M059J (cell line): ENCODE measurements around the gene SZRD1. TPM values are rescaled to one million over a fixed set of nuclear protein-coding genes. Genes with fewer than 3 reads are reported as not detected.

ENCODE experiments used
- DNase-seq: peaks from one replicate; pipeline ENCODE4 v3.0.0-alpha.2; 2012; ENCODE audit warnings: low read depth
- total RNA-seq: library from RNA; depleted of rRNA; stranded (reverse); fragments of >200 nt; shearing (Covaris generic); gene quantifications from 2 replicates; pipeline ENCODE4 v1.2.3, GENCODE V29; 2014; rRNA removed

SZRD1 gene
- total RNA-seq, 1 experiment from 2014 or later: 125 TPM

DNA sequence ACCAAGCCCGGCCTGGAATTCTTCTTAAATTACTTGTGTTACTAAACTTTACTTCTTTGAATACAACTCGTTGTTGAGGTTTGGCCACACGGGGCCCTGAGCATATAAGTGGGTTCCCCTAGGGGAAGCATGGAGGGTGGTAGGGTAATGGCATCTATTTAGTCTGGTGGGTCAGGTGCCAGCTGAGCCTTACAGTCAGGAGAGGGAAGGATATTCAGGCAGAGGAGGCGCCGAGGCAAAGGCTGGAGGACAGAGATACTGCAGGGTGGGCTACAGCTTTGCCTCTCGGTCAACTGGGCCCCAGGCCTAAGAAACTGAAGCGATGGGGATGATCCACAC lies 73.1 kb downstream of the SZRD1 start:
- peak; percentile 8 for DNase-seq

GRCh38 chr1:16440470-16441281 lies 73.6 kb downstream of the SZRD1 start, which contains the start of gene NECAP2:
Gene NECAP2 (plus strand): TSS chr1:16440724. CDS start chr1:16440762, 38 bp downstream.
- peak; percentile 88 for DNase-seq

GRCh38 chr1:16441282-16441665 lies 74.2 kb downstream of the SZRD1 start:
- peak; percentile 43 for DNase-seq

DNA sequence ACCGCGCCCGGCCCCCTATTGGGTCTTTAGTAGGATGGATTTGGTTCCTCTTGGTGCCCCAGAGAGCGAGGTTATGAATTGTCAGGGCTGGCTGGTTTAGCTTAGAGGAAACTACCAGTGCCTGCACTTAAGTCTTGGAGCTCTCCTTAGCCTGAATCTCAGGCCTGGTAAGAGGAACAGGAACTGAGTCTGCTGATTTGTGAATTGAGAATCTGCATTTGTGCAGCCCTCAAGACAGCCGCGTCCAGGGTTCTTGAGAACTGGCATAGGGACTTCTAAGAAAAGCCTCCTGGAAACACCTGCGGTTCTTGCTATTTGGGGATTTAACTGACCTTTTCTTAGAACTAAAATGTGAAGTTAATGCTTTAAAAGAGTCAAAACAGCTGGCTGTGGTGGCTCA lies 75.2 kb downstream of the SZRD1 start:
- DNase-seq: no peak

DNA sequence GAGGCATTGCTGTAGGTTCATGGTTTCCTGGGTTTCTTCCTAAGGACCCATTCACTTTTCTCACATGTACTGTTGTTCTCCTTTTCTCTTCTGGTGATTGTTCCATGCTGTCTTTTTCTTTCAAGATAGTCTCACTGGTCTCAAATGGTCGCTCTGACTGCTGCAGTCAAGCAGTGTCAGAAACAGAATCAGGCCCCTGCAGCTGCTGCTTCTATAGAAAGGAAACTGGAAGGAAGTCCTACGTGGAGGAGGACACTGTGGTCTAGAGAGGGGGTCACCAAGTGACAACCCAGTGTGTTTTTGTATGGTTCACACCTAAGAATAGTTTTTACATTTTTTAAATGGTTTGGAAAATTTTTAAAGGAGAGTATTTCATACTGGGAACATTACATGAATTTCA lies 75.9 kb downstream of the SZRD1 start:
- no peak for DNase-seq

- no peak for DNase-seq
These were observed 77.1 kb downstream of the SZRD1 start for GRCh38 chr1:16443975-16444770.

DNA sequence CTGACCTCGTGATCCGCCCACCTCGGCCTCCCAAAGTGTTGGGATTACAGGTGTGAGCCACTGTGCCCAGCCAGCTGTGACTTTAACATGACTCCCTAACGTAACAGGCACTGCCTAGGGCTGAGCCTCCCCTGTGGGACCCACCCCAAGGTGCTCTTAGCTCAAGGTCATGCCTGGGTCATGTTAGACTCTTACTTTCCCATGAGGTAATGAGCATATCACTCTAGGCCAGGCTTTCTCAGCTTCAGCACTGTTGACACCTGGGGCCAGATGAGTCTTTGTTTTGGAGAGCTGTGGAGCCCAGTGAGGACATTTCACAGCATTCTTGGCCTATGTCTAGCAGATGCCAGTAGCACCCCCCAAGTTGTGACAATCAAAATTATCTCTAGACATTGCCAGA lies 78.0 kb downstream of the SZRD1 start:
- DNase-seq: no peak

- DNase-seq: no peak
These were observed 79.1 kb downstream of the SZRD1 start for GRCh38 chr1:16446116-16446515.

DNA sequence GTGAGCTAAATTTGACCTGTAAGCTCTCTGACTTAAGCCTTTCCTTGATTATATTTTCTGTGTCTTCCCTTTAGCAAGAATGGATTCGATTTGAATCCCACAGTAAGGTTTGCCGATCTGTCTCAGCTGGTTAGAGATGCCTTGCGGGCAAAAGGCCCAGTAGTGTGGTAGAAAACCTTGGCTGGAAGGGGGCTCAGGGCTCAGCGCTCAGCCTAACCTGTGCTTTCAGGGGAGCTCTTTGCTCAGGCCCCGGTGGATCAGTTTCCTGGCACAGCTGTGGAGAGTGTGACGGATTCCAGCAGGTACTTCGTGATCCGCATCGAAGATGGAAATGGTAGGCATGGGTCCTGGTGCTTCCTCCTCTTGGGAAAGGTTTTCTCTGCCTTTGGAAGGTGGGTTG lies 80.6 kb downstream of the SZRD1 start:
- no peak for DNase-seq

Other genes with a start within 250 kb of the SZRD1 start
- gene EPHA2, start 211.2 kb upstream of the SZRD1 start, total RNA-seq: 136 and 212 TPM in 2 replicates
- 2.8 and 3.2 TPM in 2 replicates for gene ARHGEF19, start 154.6 kb upstream of the SZRD1 start, total RNA-seq
- gene CPLANE2, start 130.1 kb upstream of the SZRD1 start, total RNA-seq: 1.6 and 6.5 TPM in 2 replicates
- 13.8 and 29.2 TPM in 2 replicates for gene FBXO42, start 14.8 kb upstream of the SZRD1 start, total RNA-seq
- 0.02 TPM in 1 of 2 replicates, not detected in the other for gene SPATA21, start 70.2 kb downstream of the SZRD1 start, total RNA-seq
- gene NECAP2, start 73.5 kb downstream of the SZRD1 start, total RNA-seq: 70.6 and 105 TPM in 2 replicates
- not detected in 2 replicates for gene RNU1-1, start 147.0 kb downstream of the SZRD1 start, total RNA-seq
- gene NBPF1, start 246.3 kb downstream of the SZRD1 start, total RNA-seq: 16.4 and 34.9 TPM in 2 replicates